Measurements from ENCODE around the gene PNPLA7. TPM values are rescaled to one million over a fixed set of nuclear protein-coding genes. Genes with fewer than 3 reads are reported as not detected.

Gene PNPLA7
- total and polyA plus RNA-seq, 2 of the 13 experiments (the other 11 are each of a cell fraction or from before 2014, with no cell fraction given): 0.42 to 1.5 TPM

DNA sequence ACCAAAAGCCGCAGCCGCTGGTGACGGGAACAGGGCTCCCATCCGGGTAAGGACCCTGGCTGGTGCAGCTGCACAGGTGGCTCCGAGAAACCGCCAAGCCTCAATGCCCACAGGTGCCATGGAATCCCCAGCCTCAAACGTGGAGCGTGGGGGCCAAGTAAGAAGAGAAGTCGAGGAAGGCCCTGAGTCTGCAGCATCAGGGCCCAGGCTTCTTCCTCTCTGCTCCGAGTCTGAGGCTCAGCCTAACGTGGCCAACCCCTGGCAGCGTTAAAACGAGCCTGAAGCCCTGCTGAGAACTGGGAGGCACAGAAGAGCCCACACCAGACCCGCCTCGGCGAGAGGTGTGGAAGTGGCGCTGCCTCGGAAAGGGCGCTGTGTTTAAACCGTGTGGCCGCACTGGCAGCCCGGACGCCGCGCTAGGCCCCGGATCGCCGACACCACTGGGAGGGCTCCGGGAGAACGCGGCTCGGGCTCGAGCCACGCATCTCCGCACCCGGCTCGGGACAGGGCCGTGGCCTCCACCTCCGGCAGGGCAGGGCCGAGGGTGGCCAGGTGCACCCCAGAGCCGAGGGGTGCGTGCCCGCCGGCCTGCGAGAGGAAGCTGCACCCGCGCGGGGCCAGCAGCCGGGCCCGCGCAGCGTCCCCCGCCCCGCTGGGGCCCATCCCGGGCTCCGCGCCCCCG, 39.4 kb upstream of the PNPLA7 start:
- H3K4me2 ChIP-seq (ENCODE audit: low read depth, low read length): peak overlapping the region; percentile 87
- H3K27me3 ChIP-seq (ENCODE audit: control insufficient read depth in 1 of 2, insufficient read depth in 2 of 2, low read length in 2 of 2): no peaks in the 10 kb centered on the region
- peak overlapping the region; percentile 74 to 90 (median 83) for H3K4me3 ChIP-seq (replicated peaks in 1 of 3; ENCODE audit: insufficient read depth in 1 of 3, low read depth in 2 of 3, low read length in 3 of 3)
- peak overlapping the region; percentile 11 for H3K27ac ChIP-seq (ENCODE audit: extremely low read length, insufficient read depth, low read length)
- intact Hi-C loops (cut with micrococcal nuclease; ENCODE audit: unreplicated experiment) (no loop called here), in situ Hi-C loops (cut with HindIII; ENCODE audit: extremely low pct_ligation_motif_present, low pct_unique_long_range_greater_than_20kb) (no loop called here)
- FAIRE-seq (no peak), DNase-seq (ENCODE audit: low spot score) (no peak), ATAC-seq (peak; percentile 9; the same call in 1 of the 3 replicates)
- peaks cover 16 to 35% of the 10 kb centered on the region in 2 experiments; a peak in 4 of 5 replicates for H3K36me3 ChIP-seq (replicated peaks in 1 of 2; ENCODE audit: control insufficient read depth in 1 of 2, insufficient read depth in 2 of 2, low read length in 2 of 2)
- no peaks in the 10 kb centered on the region for H4K20me1 ChIP-seq (ENCODE audit: insufficient read depth, low read length)
- peak overlapping the region; percentile 82 for H3K9ac ChIP-seq (ENCODE audit: insufficient read depth, low read depth, low read length)
- WGBS (ENCODE audit: low lambda C conversion rate): 7% methylated on average over 11 of the region's 58 CpGs
- no TSS peak for BruUV-seq (replicated peaks)
- ChIA-PET POLR2A (interaction anchor here (1.2 to 2.0 kb wide), 3 partner anchors 11 to 24 kb away, joined by 4 to 11 read pairs (median 8); partner anchors contain the start of genes ARRDC1 and DPH7), CTCF (ENCODE audit: low intra/inter-chr PET ratio, low total read pairs) (no interaction called here)
- H3K9me3 ChIP-seq (ENCODE audit: low read length): no peaks in the 10 kb centered on the region
- no peak overlapping the region for H2AFZ ChIP-seq (ENCODE audit: low read length)
- peaks cover 41% of the 10 kb centered on the region for H3K4me1 ChIP-seq (ENCODE audit: insufficient read depth, low read length)
- peaks cover 19% of the 10 kb centered on the region for H3K79me2 ChIP-seq (ENCODE audit: insufficient read depth, low read length)
- TF ChIP-seq CCDC6 (CRISPR knock-in tag; IDR thresholded peaks at IDR 0.05) (no peak), ZFY (CRISPR knock-in tag; IDR thresholded peaks at IDR 0.05) (peak; percentile 74), RBM39 (IDR thresholded peaks at IDR 0.05; ENCODE audit: low read depth, low read length, poor library complexity, severe bottlenecking) (no peak), ZNF12 (CRISPR knock-in tag; IDR thresholded peaks at IDR 0.05) (peak; percentile 83; the same call in 1 of the 2 replicates), ZNF737 (CRISPR knock-in tag; IDR thresholded peaks at IDR 0.05; ENCODE audit: borderline replicate concordance) (0 out of 2 replicates have a peak, but pooled peaks have one; percentile 47), NRL (CRISPR knock-in tag; IDR thresholded peaks at IDR 0.05; ENCODE audit: borderline replicate concordance) (peak; percentile 40; the same call in 1 of the 2 replicates), SRSF1 (optimal IDR thresholded peaks at IDR 0.05; ENCODE audit: low read depth, low read length) (no peak), ZMYM4 (CRISPR knock-in tag; IDR thresholded peaks at IDR 0.05) (no peak), ZNF354B (CRISPR knock-in tag; IDR thresholded peaks at IDR 0.05) (no peak), ZNF563 (CRISPR knock-in tag; IDR thresholded peaks at IDR 0.05) (0 out of 2 replicates have a peak, but pooled peaks have one; percentile 36), KDM6A (CRISPR knock-in tag; IDR thresholded peaks at IDR 0.05; ENCODE audit: low read depth) (no peak), AKAP8 (CRISPR knock-in tag; IDR thresholded peaks at IDR 0.05) (no peak)
- TF ChIP-seq, protein P1, sequence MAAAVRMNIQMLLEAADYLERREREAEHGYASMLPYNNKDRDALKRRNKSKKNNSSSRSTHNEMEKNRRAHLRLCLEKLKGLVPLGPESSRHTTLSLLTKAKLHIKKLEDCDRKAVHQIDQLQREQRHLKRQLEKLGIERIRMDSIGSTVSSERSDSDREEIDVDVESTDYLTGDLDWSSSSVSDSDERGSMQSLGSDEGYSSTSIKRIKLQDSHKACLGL (CRISPR knock-in tag; IDR thresholded peaks at IDR 0.05): peak; percentile 69; the same call in 1 of the 2 replicates
- TF ChIP-seq, protein P2, sequence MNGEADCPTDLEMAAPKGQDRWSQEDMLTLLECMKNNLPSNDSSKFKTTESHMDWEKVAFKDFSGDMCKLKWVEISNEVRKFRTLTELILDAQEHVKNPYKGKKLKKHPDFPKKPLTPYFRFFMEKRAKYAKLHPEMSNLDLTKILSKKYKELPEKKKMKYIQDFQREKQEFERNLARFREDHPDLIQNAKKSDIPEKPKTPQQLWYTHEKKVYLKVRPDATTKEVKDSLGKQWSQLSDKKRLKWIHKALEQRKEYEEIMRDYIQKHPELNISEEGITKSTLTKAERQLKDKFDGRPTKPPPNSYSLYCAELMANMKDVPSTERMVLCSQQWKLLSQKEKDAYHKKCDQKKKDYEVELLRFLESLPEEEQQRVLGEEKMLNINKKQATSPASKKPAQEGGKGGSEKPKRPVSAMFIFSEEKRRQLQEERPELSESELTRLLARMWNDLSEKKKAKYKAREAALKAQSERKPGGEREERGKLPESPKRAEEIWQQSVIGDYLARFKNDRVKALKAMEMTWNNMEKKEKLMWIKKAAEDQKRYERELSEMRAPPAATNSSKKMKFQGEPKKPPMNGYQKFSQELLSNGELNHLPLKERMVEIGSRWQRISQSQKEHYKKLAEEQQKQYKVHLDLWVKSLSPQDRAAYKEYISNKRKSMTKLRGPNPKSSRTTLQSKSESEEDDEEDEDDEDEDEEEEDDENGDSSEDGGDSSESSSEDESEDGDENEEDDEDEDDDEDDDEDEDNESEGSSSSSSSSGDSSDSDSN (CRISPR knock-in tag; IDR thresholded peaks at IDR 0.05): peak; percentile 92
- TF ChIP-seq, protein P3, sequence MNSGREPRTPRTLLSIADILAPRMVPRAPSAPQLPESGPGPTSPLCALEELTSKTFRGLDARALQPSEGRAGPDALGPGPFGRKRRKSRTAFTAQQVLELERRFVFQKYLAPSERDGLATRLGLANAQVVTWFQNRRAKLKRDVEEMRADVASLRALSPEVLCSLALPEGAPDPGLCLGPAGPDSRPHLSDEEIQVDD (CRISPR knock-in tag; IDR thresholded peaks at IDR 0.05; ENCODE audit: borderline replicate concordance): no peak
- TF ChIP-seq, protein P4, sequence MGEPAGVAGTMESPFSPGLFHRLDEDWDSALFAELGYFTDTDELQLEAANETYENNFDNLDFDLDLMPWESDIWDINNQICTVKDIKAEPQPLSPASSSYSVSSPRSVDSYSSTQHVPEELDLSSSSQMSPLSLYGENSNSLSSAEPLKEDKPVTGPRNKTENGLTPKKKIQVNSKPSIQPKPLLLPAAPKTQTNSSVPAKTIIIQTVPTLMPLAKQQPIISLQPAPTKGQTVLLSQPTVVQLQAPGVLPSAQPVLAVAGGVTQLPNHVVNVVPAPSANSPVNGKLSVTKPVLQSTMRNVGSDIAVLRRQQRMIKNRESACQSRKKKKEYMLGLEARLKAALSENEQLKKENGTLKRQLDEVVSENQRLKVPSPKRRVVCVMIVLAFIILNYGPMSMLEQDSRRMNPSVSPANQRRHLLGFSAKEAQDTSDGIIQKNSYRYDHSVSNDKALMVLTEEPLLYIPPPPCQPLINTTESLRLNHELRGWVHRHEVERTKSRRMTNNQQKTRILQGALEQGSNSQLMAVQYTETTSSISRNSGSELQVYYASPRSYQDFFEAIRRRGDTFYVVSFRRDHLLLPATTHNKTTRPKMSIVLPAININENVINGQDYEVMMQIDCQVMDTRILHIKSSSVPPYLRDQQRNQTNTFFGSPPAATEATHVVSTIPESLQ (CRISPR knock-in tag; conservative IDR thresholded peaks at IDR 0.05): no peak
- TF ChIP-seq, protein P5, sequence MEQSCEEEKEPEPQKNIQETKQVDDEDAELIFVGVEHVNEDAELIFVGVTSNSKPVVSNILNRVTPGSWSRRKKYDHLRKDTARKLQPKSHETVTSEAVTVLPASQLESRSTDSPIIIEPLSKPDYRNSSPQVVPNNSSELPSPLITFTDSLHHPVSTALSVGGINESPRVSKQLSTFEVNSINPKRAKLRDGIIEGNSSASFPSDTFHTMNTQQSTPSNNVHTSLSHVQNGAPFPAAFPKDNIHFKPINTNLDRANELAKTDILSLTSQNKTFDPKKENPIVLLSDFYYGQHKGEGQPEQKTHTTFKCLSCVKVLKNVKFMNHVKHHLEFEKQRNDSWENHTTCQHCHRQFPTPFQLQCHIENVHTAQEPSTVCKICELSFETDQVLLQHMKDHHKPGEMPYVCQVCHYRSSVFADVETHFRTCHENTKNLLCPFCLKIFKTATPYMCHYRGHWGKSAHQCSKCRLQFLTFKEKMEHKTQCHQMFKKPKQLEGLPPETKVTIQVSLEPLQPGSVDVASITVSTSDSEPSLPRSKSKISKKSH (CRISPR knock-in tag; IDR thresholded peaks at IDR 0.05; ENCODE audit: borderline replicate concordance): 0 out of 2 replicates have a peak, but pooled peaks have one; percentile 22

Data from HepG2 (cell line).